Thoracic aorta (tissue), 2 donors: ENCODE data around the gene HOXB2. TPM values are rescaled to one million over a fixed set of nuclear protein-coding genes. Genes with fewer than 3 reads are reported as not detected.

Source experiments
- ATAC-seq: fragments of 150-250 bp; one replicate; pipeline ENCODE4 v1.8.0; 2017; ENCODE audit warnings: low read depth; ENCODE audit not compliant: insufficient number of reproducible peaks, low FRiP score
- DNase-seq: peaks from one replicate; pipeline ENCODE4 v3.0.0-alpha.2; 2020; ENCODE audit warnings: low spot score
- H3K27ac ChIP-seq, 2 donors: fragments of 200-600 bp; sonication (generic); 1 replicate in 1 of 2; 2 replicates in 1 of 2; pipeline ENCODE4 v1.5.1; 2016; ENCODE audit warnings: mild to moderate bottlenecking in 2 of 2, moderate library complexity in 2 of 2
- H3K27me3 ChIP-seq: fragments of 200-600 bp; sonication (generic); replicated peaks from 2 replicates; pipeline ENCODE4 v1.6.0; 2016; ENCODE audit warnings: mild to moderate bottlenecking; ENCODE audit not compliant: insufficient read depth
- H3K36me3 ChIP-seq: fragments of 200-600 bp; sonication (generic); one replicate; pipeline ENCODE4 v1.5.1; 2016
- H3K4me1 ChIP-seq, 2 donors: fragments of 200-600 bp; sonication (generic); 1 replicate in 1 of 2; 2 replicates in 1 of 2; pipeline versions ENCODE4 v1.5.1 to v1.6.0; 2016; ENCODE audit warnings: low read depth in 2 of 2, mild to moderate bottlenecking in 1 of 2; ENCODE audit not compliant: control insufficient read depth in 1 of 2
- H3K4me3 ChIP-seq: fragments of 200-600 bp; sonication (generic); 2 replicates; pipeline ENCODE4 v1.5.1; 2016; ENCODE audit warnings: mild to moderate bottlenecking
- H3K9me3 ChIP-seq: fragments of 200-600 bp; sonication (generic); 2 replicates; pipeline ENCODE4 v1.5.1; 2016
- total RNA-seq, 2 donors: library from RNA; depleted of rRNA; stranded (reverse); fragments of >200 nt; gene quantifications; one replicate each; pipeline versions ENCODE4 v1.1.0 to v1.2.3, GENCODE V29; 2016
- TF ChIP-seq, protein P1 (sequence below): fragments of 200-600 bp; sonication (generic); IDR thresholded peaks from one replicate; pipeline ENCODE4 v1.5.1; 2019; ENCODE audit warnings: antibody characterized with exemption

The HOXB2 gene
- total RNA-seq, 2 donors from 2014 or later = 53.3 to 73.0 TPM

DNA sequence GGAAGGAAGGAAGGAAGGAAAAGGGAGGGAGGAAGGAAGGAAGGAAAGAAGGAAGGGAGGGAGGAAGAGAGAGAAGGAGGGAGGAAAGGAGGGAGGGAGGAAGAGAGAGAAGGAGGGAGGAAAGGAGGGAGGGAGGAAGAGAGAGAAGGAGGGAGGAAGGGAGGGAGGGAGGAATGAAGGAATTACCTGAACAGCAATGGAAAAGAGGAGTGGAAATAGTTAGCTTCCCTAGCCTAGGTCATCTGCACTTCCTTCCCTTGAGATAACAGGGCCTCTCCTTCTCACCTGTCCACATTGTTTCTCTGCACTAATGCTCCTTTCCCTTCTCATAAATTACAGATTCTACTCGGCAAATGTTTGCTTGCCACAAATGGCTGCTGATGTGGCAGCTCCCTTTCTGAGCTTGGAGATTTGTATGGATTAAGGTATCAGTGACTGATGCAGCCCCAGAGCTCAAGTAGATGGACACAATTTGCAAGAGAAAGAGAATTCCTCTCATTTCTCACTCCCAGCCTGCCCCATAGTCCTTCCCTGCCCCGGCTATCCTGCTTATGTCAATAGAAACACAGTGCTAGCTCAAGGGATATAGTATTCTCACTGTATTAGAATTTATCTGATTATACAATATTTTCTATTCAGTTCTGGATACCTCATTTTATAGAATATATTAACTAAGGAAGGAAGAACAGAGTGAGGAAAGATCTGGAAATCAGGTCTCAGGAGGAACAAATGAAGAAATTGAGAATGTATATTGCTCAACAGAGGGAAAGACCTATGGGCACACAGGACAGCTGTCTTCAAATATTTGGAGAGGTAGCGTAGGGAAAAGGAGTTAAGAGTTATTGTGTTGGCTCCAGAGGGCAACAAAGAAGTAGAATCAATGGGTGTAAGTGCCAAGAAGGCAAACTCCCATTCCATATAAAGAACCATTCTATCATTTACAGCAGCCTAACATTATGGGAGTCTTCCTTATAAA is 28.7 kb downstream of the HOXB2 start:
- Histone ChIP-seq H3K9me3 (no peaks in the 10 kb centered on the region), H3K4me1 (no peaks in the 10 kb centered on the region), H3K27me3 (no peaks in the 10 kb centered on the region), H3K27ac (no peak overlapping the region), H3K4me3 (no peak overlapping the region), H3K36me3 (no peaks in the 10 kb centered on the region)
- DNase-seq (no peak), ATAC-seq (no peak)
- TF ChIP-seq, protein P1, sequence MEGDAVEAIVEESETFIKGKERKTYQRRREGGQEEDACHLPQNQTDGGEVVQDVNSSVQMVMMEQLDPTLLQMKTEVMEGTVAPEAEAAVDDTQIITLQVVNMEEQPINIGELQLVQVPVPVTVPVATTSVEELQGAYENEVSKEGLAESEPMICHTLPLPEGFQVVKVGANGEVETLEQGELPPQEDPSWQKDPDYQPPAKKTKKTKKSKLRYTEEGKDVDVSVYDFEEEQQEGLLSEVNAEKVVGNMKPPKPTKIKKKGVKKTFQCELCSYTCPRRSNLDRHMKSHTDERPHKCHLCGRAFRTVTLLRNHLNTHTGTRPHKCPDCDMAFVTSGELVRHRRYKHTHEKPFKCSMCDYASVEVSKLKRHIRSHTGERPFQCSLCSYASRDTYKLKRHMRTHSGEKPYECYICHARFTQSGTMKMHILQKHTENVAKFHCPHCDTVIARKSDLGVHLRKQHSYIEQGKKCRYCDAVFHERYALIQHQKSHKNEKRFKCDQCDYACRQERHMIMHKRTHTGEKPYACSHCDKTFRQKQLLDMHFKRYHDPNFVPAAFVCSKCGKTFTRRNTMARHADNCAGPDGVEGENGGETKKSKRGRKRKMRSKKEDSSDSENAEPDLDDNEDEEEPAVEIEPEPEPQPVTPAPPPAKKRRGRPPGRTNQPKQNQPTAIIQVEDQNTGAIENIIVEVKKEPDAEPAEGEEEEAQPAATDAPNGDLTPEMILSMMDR = no peak

DNA sequence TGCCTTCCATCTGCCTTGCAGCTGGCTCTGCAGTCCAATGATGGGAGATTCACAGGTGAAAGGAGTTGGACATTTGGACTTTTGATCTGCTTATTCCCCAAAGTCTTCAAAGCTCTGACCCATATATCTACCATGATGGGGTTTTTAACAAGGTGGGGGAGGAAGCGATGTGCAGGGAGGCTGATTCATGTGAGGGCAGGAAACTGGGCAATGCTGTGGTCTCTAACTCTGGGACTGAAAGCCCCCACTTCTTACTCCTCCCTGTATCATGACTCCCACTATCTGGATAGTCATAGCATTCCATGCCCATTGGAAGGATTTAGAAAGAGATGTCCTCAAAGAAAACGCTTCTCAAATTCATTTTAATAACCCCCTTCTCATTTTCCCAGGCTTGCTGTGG is 30.4 kb downstream of the HOXB2 start:
- H3K27ac ChIP-seq = no peak overlapping the region
- no peak overlapping the region for H3K4me3 ChIP-seq
- H3K36me3 ChIP-seq = no peaks in the 10 kb centered on the region
- H3K4me1 ChIP-seq = no peaks in the 10 kb centered on the region
- ATAC-seq = no peak
- no peaks in the 10 kb centered on the region for H3K9me3 ChIP-seq
- H3K27me3 ChIP-seq = no peaks in the 10 kb centered on the region
- no peak for DNase-seq
- TF ChIP-seq, protein P1 = no peak

DNA sequence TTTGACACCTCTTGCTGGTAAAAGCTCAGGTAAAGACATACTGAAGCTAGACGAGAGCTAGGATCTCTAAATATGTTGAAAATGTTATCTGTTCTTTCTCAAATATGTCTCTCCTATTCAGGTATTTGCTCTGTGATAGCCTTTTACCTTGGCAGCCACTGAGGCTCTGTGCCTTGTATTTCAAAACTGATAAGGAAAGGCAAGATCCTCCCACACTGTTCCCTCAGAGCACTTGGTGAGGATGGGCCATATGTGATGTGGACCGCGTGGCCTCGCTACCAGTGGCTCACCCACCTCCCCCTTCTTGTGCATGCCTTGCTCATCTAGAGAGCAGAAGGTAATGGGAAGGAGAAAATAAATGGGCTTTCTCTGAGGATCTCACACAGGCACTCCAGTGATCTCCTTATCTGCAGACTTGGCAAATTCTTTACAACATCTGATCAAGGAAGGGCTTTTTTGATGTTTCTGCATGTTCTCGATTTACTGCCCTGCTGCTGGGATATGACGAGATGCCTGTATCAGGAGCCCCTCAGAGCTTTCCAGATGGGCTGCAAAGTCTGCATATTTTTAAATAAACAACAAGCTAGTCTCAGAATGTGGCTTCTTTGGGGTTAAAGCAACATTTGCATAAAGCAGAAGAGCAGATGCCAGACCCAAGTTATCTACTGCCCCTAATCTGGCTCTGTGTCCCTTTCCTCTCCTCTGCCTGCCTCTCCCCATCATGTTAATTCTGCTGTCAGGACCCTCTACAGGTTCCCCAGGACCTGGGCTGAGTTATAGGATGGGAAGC is 31.0 kb downstream of the HOXB2 start:
- DNase-seq = no peak
- H3K27ac ChIP-seq = no peak overlapping the region
- no peak for ATAC-seq
- TF ChIP-seq, protein P1 = no peak
- H3K36me3 ChIP-seq = no peaks in the 10 kb centered on the region
- no peak overlapping the region for H3K4me3 ChIP-seq
- H3K4me1 ChIP-seq = no peaks in the 10 kb centered on the region
- no peaks in the 10 kb centered on the region for H3K27me3 ChIP-seq
- no peaks in the 10 kb centered on the region for H3K9me3 ChIP-seq

DNA sequence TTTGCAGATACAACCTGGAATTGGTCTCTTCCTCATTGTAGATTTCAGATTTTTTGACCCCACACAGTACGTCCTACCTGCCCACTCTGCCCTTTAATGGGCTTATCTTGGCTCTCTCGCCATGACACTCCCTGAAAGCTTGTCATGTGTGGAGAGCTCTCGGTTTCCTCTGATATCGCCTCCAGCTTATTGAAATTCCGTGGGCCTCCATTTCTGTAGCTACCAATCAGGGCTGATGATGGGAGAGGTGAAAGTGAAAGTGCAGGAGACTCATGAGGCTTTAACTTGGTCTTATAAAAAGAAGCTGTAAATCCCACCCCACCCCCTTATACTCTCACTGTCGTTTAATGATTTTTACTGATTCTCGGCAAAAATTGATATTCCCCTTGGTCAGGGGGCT is 31.8 kb downstream of the HOXB2 start:
- DNase-seq (no peak), ATAC-seq (no peak)
- Histone ChIP-seq H3K9me3 (no peaks in the 10 kb centered on the region), H3K27ac (no peak overlapping the region), H3K36me3 (no peaks in the 10 kb centered on the region), H3K27me3 (no peaks in the 10 kb centered on the region), H3K4me1 (no peaks in the 10 kb centered on the region), H3K4me3 (no peak overlapping the region)
- TF ChIP-seq, protein P1 = no peak
